GM21515 (cell line): ENCODE measurements around the gene PLSCR4.

Source experiments
- ATAC-seq: cut with Tn5 transposase; IDR thresholded peaks from one replicate; pipeline ENCODE4 v1.9.1; 2021; ENCODE audit not compliant: unreplicated experiment

PLSCR4 gene

GRCh38 chr3:146163584-146163983 lies 87.3 kb downstream of the PLSCR4 start:
- ATAC-seq, result no peak

DNA sequence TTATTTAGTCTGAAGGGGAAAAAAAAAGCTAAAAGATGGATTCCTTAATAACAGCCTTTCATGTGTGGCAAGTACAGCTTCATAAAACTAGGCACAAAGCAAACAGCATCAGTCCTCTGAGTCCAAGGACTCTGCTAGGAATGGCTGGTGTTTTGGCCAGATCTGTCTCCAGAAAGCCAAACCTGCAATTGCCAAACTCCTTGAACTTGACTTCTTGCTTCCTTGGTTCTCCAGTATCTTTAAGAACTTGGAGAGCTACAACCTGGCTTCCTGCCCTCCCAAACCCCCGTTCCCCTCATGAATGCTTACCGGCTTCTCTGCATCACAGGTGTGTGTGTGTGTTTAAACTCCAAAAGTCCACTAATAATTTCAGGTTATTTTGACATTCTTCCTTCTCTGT lies 88.3 kb downstream of the PLSCR4 start:
- ATAC-seq, result no peak

DNA sequence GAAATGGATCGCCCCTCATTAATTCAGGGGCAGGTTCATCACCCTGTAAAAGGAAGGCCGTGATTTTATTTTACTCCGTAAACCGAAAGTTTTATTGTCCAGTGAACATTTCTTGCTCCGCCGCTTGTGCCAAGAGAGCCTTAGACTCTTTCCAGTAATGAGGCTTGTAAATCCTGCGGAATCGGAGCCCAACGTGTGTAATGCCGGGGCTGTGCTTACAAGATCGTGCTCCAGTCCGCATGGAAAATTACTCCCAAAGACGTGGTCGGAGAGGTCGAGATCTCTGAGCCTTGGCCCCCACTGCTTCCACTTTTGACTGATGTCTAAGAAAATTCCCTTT lies 89.3 kb downstream of the PLSCR4 start:
- ATAC-seq, result no peak

GRCh38 chr3:146160964-146161662 lies 89.8 kb downstream of the PLSCR4 start, which contains the start of gene PLOD2:
Gene PLOD2 (minus strand): TSS chr3:146161184. CDS start chr3:146160989, 195 bp downstream.
- no peak for ATAC-seq

DNA sequence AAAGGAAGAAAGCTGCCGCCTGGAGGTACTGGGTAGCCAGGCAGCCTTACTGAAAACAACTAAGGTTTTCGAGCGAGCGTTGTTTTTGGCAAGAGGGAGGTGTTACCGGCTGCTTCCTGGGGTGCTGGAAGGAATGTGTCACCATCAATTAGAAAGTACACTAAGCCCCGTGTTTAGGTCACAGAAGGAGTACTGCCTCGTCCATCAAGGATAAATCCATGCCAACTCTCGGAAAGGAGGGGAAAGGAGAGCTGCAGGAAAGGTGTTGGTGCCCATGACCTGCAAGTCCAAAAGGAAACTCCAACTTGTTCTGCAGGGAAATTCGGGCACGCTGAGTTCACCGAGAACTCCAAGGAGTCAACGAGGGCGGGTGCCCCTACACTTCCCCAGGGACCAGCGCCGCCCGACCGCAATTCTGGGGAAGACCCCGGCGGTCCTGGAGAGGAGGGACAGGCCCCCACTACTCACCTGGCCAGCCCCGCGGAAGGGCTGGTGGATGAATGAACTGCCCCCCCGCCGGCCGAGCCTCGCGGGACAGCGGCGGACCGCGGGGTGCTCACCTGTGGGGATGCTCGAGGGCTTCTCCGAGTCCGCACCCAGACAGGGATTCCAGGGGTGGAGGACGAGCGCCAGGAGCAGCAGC lies 90.5 kb downstream of the PLSCR4 start:
- no peak for ATAC-seq

GRCh38 chr3:146159616-146160320 lies 91.1 kb downstream of the PLSCR4 start:
- no peak for ATAC-seq

- no peak for ATAC-seq
Observed at GRCh38 chr3:146159037-146159436, 91.9 kb downstream of the PLSCR4 start.

DNA sequence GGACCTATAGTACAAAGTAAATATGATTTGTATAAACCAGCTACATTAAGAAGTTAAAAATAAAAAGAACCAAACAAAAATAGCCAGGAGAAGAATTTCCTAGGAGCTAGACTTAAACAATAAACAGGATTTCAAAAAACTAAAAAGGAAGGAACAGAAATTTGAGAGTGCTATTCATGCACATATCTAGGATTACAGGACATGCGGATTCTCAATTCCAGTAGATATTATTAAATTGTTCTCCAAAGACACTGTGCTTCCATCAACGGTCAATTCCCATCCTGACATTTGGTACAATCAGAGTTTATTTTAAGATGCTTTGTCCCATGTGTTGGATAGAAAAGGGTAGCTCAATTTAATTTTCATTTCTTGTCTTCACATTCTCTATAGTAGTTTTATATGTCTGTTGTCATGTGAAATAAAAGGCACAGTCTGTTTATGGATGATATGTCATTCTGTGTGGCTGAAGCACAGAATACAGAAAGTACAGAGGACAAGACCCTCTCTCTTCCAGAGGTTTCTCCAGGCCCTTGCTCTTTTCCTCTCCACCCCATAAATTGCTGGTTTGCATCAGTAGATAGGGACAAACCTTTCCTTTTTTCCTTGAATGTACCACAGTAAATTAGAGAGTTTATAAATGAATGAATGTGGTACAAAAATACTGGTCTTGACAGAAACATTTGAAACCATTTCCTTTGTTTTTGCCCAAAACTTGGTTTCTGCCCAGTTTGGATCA lies 93.4 kb downstream of the PLSCR4 start:
- ATAC-seq, result no peak

DNA sequence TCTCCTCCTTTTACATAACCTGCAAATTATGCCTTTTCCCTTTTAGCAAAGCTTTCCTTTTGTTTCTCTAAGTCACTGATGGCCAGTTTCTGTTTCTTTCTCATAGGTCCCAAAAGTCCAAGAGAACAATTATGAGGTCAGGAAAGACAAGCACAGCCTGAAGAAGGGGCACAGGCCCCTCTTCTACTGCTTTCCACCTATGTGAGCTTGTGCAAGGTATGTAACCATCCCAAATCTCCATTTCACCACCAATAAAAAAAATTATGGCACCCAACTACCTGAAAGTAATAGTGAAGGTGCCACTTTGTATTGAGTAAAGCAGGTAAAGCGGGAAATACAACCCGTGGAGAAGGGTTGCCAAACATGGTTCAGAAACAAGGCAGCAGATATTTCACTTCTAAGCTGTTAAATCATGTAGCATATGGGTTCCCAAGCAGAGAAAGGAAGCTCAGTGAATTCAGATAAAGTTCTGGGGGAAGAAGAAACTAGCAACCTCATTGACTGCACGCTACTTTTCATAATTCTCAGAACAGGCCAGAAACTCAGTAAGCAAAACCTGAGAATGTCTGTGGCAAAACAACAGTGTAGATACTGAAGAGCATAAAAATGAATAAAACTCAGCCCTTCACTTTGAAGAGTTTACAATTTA lies 94.1 kb downstream of the PLSCR4 start:
- no peak for ATAC-seq

DNA sequence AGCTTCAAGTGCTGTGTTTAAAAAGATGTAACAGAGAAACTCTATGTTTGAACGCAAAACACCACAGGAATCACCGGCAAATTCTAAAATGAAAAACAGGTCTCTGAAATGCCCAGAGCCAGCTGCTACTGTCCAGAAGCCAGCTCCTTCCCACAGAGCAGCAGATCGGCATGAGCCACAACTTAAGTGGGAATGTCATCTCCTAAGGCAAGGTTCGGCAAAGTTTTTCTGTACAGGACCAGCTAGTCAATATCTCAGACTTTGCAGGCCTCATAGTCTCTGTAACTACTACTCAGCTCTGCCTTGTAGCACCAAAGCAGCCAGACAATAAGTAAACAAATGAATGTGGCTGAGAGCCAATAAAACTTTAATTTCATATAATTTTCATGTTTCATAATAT lies 94.8 kb downstream of the PLSCR4 start:
- no peak for ATAC-seq

GRCh38 chr3:146154995-146155394 lies 95.9 kb downstream of the PLSCR4 start:
- ATAC-seq, result no peak

- no peak for ATAC-seq
Observed at GRCh38 chr3:146154316-146154715, 96.6 kb downstream of the PLSCR4 start.

- ATAC-seq, result no peak
Observed at GRCh38 chr3:146153429-146153828, 97.5 kb downstream of the PLSCR4 start.

GRCh38 chr3:146152834-146153233 lies 98.1 kb downstream of the PLSCR4 start:
- ATAC-seq, result no peak

DNA sequence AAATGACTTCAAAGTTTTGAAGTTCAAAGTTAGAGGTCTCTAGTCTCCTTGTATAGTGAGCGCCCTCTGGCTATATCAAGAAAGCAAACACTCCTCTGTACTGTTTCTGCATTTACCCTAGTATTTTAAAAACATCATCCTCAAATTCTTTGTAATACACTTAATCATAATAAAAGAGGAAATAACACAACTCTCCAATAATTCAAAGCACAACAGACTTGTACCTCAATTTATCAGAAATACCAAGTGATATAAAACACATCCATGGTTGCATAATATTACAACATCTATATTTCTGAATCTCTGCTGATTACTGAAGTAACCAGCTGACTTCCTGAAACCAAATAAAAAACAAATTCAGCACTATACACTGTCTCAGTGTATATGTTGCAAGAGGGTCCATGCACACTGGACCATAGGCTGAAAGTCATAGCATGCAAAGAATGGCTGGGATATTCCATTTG lies 102.4 kb downstream of the PLSCR4 start:
- no peak for ATAC-seq

- ATAC-seq, result no peak
Observed at GRCh38 chr3:146145642-146146041, 105.3 kb downstream of the PLSCR4 start.

DNA sequence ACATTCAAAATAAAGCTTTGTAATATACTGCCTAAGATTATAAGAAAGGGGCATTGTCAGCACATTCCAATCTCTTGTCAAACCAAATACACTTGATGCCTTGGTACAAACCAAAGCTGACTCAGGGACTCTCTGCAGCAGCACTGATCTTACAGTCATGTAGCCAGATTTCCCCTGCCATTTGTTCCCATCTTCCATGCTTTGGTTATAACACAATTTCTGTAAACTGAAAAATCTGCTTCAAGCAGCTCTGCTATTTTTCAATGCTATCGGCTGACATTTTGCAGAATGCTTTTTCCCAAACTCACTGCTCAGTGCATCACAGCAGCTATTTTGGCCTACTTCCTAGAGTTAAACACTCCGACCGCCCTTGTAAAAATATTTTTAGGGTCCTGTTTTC lies 108.1 kb downstream of the PLSCR4 start:
- no peak for ATAC-seq
